ENCODE measurements around the gene PIP5K1B.

- no peak for TF ChIP-seq CTCF (optimal IDR thresholded peaks at IDR 0.05 in 1 of 3, IDR thresholded peaks at IDR 0.05 in 1 of 3, conservative IDR thresholded peaks at IDR 0.05 in 1 of 3; ENCODE audit: extremely low read depth in 1 of 3, insufficient read depth in 2 of 3, low read length in 3 of 3)
- no peak for TF ChIP-seq EZH2 (IDR thresholded peaks at IDR 0.05; ENCODE audit: low read length)
Measured at GRCh38 chr9:68919661-68920060, 214.6 kb downstream of the PIP5K1B start.
